Medulla oblongata (tissue), 1 donor: Measurements from ENCODE around the gene NPDC1.
"Not testable (repeated sequence)": the region's sequence is repeated elsewhere in the genome, so short reads cannot be mapped to it uniquely, and the experiment has no call there.

Source experiments
- DNase-seq: peaks from one replicate; pipeline ENCODE4 v3.0.0-alpha.2; 2015; ENCODE audit errors: extremely low spot score

The NPDC1 gene

DNA sequence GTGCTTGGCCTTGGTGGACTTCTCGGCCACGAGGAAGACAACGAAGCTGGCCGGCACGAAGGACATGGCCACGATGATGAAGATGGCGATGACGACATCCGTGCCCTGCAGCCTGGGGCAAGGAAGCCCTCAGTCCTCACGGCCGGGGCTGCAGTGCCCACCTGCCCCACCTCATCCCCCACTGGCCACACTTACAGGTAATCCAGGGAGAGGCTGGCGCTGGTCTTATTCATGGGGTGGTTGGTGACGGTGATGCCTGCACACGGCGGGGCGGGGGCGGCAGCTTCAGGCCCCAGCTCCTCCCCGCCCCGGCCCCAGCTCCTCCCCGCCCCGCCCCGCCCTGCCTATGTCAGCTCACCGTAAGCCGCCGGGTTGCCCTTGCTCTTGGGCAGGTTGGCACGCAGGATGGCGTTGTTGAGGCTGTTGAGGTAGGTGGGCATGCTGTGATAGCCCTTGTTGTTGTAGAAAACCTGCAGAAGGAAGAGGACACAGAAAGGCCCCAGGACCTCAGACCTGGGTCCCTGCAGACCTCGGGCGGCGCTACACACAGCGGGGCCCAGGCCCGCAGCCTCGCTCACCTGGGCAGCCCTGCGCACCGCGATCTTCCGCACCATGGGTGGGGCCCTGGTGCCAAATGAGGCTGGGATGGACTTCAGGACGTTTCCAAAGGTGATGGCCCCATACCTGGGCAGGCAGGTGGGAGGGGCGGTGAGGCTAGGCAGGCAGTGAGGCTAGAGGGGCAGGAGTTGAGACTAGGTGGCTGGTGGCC, 33.9 kb downstream of the NPDC1 start:
- DNase-seq: no peak

- DNase-seq: no peak
Measured at GRCh38 chr9:137011156-137011555, 34.8 kb downstream of the NPDC1 start.

- no peak for DNase-seq
Measured at GRCh38 chr9:137009938-137010732, 35.8 kb downstream of the NPDC1 start.

DNA sequence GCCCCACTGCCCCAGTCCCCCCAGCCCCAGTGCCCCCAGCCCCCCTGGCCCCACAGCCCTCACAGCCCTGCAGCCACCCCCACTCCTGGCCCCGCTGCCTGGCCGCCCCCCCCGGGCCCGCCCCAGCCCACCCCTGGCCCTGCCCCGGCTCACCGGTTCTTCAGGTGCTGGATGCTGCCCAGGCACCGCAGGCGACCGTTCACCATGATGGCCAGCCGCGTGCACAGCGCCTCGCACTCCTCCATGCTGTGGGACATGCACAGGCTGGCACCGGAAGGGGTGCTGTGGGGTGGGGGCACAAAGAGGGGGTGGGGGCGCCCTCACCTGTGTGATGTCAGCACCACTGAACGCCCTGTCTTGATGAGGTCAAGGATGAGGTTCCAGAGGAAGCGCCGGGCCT, 36.8 kb downstream of the NPDC1 start:
- DNase-seq: no peak

GRCh38 chr9:137008312-137008711, 37.7 kb downstream of the NPDC1 start:
- DNase-seq: no peak

- DNase-seq: no peak
Measured at GRCh38 chr9:137007816-137008270, 38.1 kb downstream of the NPDC1 start.

DNA sequence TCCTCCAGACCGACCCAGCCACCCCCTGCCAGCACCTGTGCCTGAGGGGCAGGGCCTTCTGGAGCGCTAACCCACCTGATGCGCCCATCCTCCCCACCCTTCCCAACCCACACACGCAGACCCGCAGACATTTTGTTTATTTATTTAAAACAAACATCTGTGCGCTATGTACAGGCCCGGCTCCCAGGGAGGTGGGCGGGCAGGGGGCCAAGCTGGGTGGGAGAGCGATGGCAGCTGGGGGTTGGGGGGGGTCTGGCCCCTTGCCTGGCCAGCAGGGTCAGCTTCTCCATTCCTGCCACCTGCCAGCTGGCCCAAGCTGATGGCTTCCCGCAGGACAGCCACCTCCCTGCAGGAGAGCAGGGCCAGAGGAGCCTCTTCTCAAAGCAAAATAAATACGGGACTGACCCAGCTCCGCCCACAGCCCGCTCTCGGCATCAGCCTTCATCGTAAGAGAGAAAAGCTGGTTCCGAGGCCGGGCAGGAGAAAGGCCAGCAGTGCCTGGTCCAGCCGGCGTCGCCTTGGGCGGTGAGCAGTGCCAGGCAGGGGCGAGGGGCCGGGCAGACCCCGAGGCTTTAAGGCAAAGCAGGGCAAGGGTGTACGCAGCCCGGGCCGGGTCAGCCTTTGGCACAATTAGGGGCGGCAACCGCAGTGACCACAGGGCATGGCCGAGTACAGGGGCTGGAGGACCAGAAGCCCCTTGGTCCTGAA, 38.7 kb downstream of the NPDC1 start:
- DNase-seq: no peak

- peak; percentile 27 for DNase-seq
Measured at GRCh38 chr9:137006116-137007003, 39.6 kb downstream of the NPDC1 start.

GRCh38 chr9:137004285-137004684, 41.7 kb downstream of the NPDC1 start:
- not testable (repeated sequence) for DNase-seq

DNA sequence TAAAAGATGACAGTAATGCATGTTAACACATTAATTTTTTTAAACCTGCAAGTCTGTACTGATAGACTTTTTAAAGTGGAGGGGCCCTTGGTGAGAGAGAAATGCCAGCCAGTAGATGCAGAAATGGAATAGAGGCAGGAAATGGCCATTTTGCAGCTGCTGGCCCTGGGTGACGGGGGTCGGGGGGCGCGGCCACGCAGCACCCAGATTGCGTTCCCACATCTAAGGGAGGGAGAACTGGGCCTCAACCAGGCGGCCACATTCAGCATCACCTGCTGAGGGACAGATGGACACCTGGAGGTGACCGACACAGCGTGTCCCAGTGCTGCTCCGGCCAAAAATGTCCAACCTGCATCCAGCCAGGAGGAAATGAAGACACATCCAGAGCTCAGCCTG, 43.3 kb downstream of the NPDC1 start:
- no peak for DNase-seq

DNA sequence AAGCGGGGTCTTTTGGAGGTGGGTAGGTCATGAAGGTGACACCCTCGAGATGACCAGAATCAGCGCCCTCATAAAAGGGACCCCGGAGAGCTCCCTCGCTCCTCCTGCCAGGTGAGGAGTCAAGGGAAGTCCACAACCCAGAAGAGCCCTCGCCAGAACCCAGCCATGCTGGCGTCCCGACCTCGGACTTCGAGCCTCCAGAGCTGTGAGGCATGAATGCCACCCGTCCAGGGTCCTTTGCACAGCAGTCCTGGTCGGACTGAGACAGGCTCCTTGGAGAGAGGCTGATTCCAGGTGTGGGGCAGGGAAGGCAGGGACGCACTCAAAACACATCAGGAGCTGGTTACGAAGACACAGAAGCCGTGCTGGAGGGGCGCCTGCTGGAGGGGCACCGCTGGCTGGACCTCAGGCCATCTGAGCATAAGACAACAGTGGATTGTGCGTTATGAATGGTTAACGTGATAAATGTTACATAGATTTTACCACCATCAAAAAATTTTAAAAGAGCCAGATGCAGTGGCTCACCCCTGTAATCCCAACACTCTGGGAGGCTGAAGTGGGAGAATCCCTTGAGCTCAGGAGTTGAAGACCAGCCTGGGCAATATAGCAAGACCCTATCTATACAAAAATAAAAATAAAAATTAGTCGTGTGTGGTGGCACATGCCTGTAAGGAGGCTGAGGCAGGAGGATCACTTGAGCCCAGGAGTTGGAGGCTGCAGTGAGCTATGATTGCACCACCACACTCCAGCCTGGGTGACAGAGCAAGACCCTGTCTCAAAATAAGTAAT, 43.9 kb downstream of the NPDC1 start:
- no peak for DNase-seq

GRCh38 chr9:137000177-137000930, 45.6 kb downstream of the NPDC1 start:
- DNase-seq: peak; percentile 24

GRCh38 chr9:136997830-136998234, 48.1 kb downstream of the NPDC1 start:
- no peak for DNase-seq

DNA sequence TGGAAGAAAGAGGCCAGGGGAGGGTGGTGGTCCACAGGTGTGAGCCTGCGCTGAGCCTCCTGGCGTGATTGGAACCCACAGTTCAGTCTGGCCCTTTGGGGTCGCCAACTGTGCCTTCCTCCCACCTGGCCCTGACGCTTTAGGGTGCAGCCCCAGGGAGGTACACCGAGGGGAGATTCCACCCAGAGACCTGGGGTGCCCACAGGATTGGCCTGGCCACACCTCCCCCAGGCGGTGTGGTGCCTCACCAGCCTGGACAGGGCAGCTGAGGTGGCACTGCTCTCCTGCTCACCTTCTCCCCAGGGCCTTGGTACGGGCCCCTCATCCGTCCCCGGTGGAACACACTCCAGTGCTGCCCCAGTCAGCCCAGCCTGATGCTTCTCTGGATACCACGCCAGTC, 48.6 kb downstream of the NPDC1 start:
- DNase-seq: no peak

- DNase-seq: no peak
Measured at GRCh38 chr9:136996361-136997292, 49.4 kb downstream of the NPDC1 start, which contains the start of gene CLIC3. CLIC3 (minus strand) TSS chr9:136996568; CDS start chr9:136996543, 25 bp downstream.

DNA sequence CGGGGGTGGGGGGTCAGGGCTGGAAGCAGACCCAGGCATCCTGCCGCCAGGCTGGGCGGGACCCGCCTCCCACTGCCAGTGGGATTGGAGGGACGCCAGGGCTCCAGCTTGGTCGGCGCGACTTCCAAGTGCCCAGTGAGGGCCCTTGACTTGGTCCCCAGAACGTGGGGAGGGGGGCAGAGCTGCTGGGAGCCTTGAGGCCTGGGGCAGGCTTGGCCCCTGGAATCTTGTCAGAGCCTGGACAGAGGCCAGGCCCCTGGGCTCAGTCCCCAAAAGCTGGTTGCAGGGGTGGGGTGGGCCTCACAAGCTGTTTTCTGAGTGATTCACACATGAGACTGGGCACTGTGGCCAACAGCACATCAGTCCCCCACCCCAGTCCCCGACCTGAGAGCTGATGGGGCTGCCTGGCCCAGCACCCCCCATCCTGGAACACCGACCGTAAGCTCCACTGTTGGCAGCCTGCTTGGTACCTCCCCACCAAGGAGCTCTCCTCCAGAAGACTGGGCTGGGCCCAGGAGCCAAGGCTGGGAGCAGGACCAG, 50.1 kb downstream of the NPDC1 start:
- DNase-seq: peak; percentile 47

GRCh38 chr9:136995362-136995761, 50.6 kb downstream of the NPDC1 start:
- no peak for DNase-seq

DNA sequence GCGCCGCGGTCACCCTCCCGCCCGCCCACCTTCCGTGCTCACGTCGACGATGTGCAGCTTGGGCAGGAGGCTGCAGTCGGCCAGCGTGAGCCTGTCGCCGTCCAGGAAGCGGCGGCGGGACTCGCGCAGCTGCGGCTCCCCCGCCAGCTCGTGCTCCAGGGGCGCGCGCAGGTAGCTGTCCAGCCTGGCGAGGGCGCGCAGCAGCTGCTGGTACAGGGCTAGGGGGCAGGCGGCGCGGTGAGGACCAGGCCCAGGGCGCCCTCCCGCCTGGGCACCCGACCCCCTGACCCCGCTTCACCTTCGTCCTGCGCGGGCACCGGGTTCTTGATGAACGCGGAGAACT, 51.1 kb downstream of the NPDC1 start:
- no peak for DNase-seq
